Central memory CD8-positive, alpha-beta T cell (primary cell): Measurements from ENCODE around the gene CLASP2.
"Not testable (repeated sequence)": the region's sequence is repeated elsewhere in the genome, so short reads cannot be mapped to it uniquely, and the experiment has no call there.

Source experiments
- ATAC-seq: fragments of 150-1000 bp; cut with Tn5 transposase; replicated peaks from 2 replicates; pipeline ENCODE4 v1.10.0; 2022; ENCODE audit warnings: mild to moderate bottlenecking, moderate FRiP score, moderate number of reproducible peaks; ENCODE audit not compliant: poor library complexity, severe bottlenecking; ENCODE audit errors: extremely low read depth
- DNase-seq, 2 donors: peaks; one replicate each; pipeline ENCODE4 v3.0.0; 2021; ENCODE audit warnings: low spot score in 2 of 2
- H3K27ac Mint-ChIP-seq: one replicate; pipeline ENCODE4 v1.8.0; 2022; ENCODE audit warnings: low read depth, mild to moderate bottlenecking, moderate library complexity, mixed read lengths
- H3K27me3 Mint-ChIP-seq: one replicate; pipeline ENCODE4 v1.8.0; 2022; ENCODE audit warnings: mixed read lengths
- H3K36me3 Mint-ChIP-seq: one replicate; pipeline ENCODE4 v1.8.0; 2022; ENCODE audit warnings: mild to moderate bottlenecking, moderate library complexity, mixed read lengths; ENCODE audit not compliant: insufficient read depth
- H3K4me1 Mint-ChIP-seq: one replicate; pipeline ENCODE4 v1.8.0; 2022; ENCODE audit warnings: mixed read lengths
- H3K4me3 Mint-ChIP-seq: one replicate; pipeline ENCODE4 v1.8.0; 2022; ENCODE audit warnings: mild to moderate bottlenecking, moderate library complexity, mixed read lengths
- H3K9me3 Mint-ChIP-seq: one replicate; pipeline ENCODE4 v1.8.0; 2022; ENCODE audit warnings: mixed read lengths

Gene CLASP2

DNA sequence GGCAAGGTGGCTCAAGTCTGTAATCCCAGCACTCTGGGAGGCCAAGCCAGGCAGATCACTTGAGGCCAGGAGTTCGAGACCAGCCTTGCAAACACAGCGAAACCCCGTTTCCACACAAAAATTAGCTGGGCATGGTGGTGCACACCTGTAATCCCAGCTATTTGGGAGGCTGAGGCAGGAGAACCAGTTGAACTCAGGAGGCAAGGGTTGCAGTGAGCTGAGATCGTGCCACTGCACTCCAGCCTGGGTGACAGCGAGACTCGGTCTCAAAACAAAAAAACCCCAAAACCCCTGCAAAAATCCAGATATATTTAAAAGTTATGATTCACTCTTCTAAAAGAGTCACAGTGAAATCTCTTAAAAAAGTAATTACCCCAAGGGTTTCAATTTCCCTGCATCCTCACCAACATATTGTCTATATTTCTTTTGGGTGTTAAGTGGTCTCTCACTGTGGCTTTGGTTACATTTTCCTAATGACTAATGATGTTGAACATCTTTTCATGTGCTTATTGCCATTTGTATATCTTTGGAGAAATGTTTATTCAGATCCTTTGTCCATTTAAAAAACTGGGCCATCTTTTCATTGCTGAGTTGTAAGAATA is 204.7 kb downstream of the CLASP2 start:
- no peaks in the 10 kb centered on the region for H3K9me3 Mint-ChIP-seq
- H3K4me3 Mint-ChIP-seq = no peak overlapping the region
- no peak for ATAC-seq

DNA sequence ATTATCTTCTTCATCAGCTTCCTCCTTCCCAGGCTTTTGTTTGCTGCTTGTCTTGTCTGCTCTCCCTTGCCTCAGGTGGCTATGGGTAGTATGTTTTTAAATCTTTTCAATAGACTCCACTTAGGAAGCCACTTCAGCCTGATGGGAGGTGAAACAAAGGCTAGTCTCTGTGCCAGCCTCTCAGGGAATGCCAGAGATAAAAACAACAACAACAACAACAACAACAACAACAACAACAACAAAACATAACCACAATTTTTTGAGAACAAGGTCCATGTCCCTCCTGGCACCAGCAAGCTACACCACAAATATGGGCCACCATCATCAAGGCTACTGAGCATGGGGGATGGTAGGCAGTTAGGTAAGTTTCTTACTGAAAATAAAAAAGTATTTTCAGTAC is 213.0 kb downstream of the CLASP2 start:
- H3K9me3 Mint-ChIP-seq = no peaks in the 10 kb centered on the region
- no peak overlapping the region for H3K27ac Mint-ChIP-seq
- H3K4me1 Mint-ChIP-seq = no peaks in the 10 kb centered on the region
- no peaks in the 10 kb centered on the region for H3K27me3 Mint-ChIP-seq
- DNase-seq = no peak
- no peak for ATAC-seq
- no peak overlapping the region for H3K4me3 Mint-ChIP-seq
- peaks cover 14% of the 10 kb centered on the region for H3K36me3 Mint-ChIP-seq

More for the DNA sequence above, 204.7 kb downstream of the CLASP2 start:
- Mint-ChIP-seq H3K4me1 (no peaks in the 10 kb centered on the region), H3K27me3 (no peaks in the 10 kb centered on the region), H3K36me3 (peaks cover 18% of the 10 kb centered on the region), H3K27ac (no peak overlapping the region)
- DNase-seq = no peak

DNA sequence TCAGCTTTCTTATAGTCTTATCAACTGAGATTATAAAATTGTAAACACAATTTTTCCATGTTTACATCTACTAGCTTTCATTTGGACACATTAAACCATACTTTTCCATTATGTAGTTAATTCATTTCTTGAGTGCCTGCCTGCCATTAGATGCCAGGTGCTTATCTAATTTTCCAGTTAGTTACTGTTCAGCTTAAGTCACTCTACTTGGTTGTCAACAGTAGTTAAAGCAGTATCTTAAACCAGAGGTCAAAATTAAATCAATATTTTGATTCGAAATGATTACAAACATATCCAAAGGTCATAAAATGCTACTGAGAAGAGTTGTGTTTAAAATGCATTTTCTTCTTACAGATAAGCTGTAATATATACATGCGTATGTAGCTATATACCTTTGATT is 221.6 kb downstream of the CLASP2 start:
- H3K27ac Mint-ChIP-seq = no peak overlapping the region
- DNase-seq (no peak), ATAC-seq (no peak)
- H3K4me1 Mint-ChIP-seq = no peaks in the 10 kb centered on the region
- no peaks in the 10 kb centered on the region for H3K27me3 Mint-ChIP-seq
- no peak overlapping the region for H3K4me3 Mint-ChIP-seq
- peaks cover 6% of the 10 kb centered on the region for H3K36me3 Mint-ChIP-seq
- H3K9me3 Mint-ChIP-seq = no peaks in the 10 kb centered on the region

DNA sequence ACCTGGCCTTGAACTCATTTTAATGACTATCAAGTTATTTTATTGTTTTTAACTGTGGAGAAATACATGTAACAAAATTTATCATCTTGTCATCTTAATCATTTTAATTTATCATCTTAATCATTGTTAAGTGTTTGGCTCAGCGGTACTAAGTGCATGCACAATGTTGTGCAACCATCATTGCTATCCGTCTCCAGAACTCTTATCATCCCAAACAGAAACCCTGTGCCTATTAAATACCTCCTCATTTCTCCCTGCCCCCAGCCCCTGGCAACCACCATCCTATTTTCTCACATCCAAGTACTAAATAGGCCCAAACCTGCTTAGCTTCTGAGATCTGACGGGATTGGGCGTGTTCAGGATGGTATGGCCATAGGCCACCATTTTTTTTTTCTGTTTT is 226.3 kb downstream of the CLASP2 start:
- Mint-ChIP-seq H3K9me3 (no peaks in the 10 kb centered on the region), H3K36me3 (peaks cover 2% of the 10 kb centered on the region), H3K27me3 (no peaks in the 10 kb centered on the region), H3K4me1 (no peaks in the 10 kb centered on the region), H3K4me3 (no peak overlapping the region), H3K27ac (no peak overlapping the region)
- no peak for DNase-seq
- no peak for ATAC-seq

DNA sequence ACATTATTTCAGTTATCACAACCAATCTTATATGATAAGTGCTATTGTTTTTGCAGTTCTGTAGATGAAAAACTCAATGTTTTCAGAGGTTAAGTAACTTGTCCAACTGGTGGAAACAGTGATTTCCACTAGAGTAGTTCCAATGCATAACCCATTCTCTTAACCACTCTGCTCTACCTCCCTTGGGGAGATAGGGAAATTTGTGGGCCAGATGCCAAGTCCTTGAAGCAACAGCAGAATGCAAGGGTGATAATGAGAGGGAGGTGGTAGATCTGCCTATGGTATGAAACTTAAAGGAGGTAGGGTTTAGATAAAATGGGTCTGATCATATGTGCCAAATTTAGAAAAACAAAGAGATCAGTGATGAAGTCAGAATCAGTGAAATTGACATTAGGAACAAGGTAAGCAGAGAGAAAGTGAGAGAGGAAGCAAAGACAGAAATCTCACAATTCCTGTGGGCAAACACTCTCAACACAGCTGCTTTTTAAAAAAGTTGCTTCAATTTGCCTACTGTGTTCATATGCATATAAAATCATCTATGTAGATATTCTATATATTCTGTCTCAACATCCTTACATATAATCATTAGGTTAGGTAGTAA is 227.3 kb downstream of the CLASP2 start:
- Mint-ChIP-seq H3K9me3 (no peaks in the 10 kb centered on the region), H3K27me3 (no peaks in the 10 kb centered on the region), H3K4me3 (no peak overlapping the region), H3K27ac (peak overlapping the region; percentile 49), H3K4me1 (no peaks in the 10 kb centered on the region), H3K36me3 (peaks cover 2% of the 10 kb centered on the region)
- no peak for DNase-seq
- ATAC-seq = no peak

DNA sequence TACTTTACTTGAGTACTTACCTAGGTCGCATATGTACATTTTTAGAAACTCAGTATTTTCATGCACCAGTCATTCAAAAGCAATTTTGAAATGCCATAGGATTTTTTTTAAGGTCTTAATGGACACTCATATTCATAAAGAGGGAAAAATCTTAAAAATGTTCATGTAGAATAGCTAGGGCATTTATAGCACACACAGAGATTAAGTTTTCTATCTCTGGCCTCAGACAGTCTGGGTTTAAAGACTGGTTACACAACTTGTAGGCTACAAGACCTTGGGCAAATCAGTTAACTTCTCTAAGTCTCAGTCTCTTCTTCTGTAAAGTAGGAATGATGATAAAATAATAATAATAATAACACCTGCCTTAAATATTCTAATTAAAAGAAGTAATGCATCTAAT is 229.4 kb downstream of the CLASP2 start:
- ATAC-seq (no peak), DNase-seq (no peak)
- H3K4me1 Mint-ChIP-seq = no peaks in the 10 kb centered on the region
- H3K27me3 Mint-ChIP-seq = no peaks in the 10 kb centered on the region
- H3K9me3 Mint-ChIP-seq = no peaks in the 10 kb centered on the region
- H3K27ac Mint-ChIP-seq = no peak overlapping the region
- no peak overlapping the region for H3K4me3 Mint-ChIP-seq
- H3K36me3 Mint-ChIP-seq = no peaks in the 10 kb centered on the region

DNA sequence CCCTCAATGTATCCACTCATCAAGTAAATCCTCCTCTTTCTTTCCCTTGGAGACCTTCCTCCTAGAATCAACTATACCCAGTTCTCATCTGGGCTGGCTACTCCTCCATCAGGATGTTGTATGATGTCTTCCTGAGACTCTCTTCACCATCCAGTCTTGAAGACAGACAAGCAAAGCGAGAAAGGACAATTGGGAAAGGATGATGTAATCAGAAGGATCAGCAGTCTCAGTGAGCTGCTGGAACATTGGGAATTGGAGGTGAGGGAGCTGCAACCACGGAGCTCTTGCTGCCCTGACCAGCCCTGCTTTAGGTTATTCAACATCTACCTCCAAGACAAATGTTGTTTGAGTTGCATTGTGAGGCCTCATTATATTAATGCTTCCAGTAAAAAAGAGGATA is 229.8 kb downstream of the CLASP2 start:
- no peaks in the 10 kb centered on the region for H3K9me3 Mint-ChIP-seq
- H3K4me3 Mint-ChIP-seq = no peak overlapping the region
- ATAC-seq (no peak), DNase-seq (no peak)
- H3K36me3 Mint-ChIP-seq = no peaks in the 10 kb centered on the region
- no peaks in the 10 kb centered on the region for H3K4me1 Mint-ChIP-seq
- no peaks in the 10 kb centered on the region for H3K27me3 Mint-ChIP-seq
- H3K27ac Mint-ChIP-seq = no peak overlapping the region

DNA sequence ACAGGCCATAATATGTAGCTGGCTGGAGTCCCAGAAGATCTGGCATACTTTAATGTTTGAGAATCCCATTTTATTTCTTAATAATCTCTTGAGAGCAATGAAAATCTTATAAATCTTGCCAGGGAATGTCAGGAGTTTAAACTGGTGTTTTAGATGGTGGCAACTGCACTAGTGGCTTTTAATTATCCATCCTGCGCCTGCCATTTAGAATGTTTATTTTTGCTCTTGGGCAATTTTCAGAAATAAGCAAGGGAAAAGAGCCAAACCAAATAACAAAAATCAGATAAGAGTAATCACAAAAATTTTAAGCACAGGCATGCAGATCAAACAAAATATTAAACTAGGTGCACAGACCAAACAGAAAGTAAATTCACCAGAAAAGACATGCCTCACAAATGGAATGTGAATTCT is 235.9 kb downstream of the CLASP2 start:
- no peak for DNase-seq
- Mint-ChIP-seq H3K27ac (no peak overlapping the region), H3K9me3 (no peaks in the 10 kb centered on the region), H3K27me3 (no peaks in the 10 kb centered on the region), H3K4me1 (no peaks in the 10 kb centered on the region), H3K36me3 (no peaks in the 10 kb centered on the region), H3K4me3 (no peak overlapping the region)
- ATAC-seq = no peak

DNA sequence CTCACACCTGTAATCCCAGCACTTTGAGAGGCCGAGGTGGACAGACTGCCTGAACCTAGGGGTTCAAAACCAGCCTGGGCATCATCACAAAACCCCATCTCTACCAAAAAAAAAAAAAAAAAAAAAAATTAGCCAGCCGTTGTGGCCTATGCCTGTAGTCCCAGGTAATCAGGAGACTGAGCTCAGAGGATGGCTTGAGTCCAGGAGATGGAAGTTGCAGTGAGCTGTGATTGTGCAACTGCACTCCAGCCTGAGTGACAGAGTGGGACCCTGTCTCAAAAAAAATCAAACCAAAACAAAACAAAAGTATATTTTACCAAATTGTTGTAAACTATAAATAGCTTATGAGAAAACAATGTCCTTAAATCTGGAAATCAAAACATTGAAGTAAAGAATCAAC is 243.2 kb downstream of the CLASP2 start:
- no peak for ATAC-seq
- no peak overlapping the region for H3K4me3 Mint-ChIP-seq

DNA sequence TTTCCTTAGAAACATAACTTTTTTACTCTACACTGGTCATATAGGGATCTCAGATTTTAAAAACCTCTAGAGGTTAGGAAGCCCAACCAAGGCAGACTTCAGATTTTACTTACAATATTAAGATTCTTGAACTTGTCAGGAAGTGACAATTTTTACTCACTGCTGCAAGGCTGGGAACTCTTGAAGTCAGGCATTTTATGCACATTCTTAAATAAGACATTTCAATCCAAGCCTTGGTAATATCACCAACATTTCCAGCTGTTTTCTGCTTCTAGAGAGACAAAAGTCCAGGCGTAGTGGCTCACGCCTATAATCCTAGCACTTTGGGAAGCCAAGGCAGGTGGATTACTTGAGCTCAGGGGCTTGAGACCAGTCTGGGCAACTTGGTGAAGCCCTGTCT is 244.2 kb downstream of the CLASP2 start:
- H3K4me3 Mint-ChIP-seq = no peak overlapping the region
- H3K27me3 Mint-ChIP-seq = no peaks in the 10 kb centered on the region
- DNase-seq = no peak
- H3K9me3 Mint-ChIP-seq = no peaks in the 10 kb centered on the region
- H3K27ac Mint-ChIP-seq = no peak overlapping the region
- ATAC-seq = no peak
- H3K36me3 Mint-ChIP-seq = no peaks in the 10 kb centered on the region
- no peaks in the 10 kb centered on the region for H3K4me1 Mint-ChIP-seq

More for the DNA sequence above, 243.2 kb downstream of the CLASP2 start:
- Mint-ChIP-seq H3K9me3 (no peaks in the 10 kb centered on the region), H3K27me3 (no peaks in the 10 kb centered on the region), H3K27ac (no peak overlapping the region), H3K4me1 (no peaks in the 10 kb centered on the region), H3K36me3 (no peaks in the 10 kb centered on the region)
- DNase-seq = no peak

DNA sequence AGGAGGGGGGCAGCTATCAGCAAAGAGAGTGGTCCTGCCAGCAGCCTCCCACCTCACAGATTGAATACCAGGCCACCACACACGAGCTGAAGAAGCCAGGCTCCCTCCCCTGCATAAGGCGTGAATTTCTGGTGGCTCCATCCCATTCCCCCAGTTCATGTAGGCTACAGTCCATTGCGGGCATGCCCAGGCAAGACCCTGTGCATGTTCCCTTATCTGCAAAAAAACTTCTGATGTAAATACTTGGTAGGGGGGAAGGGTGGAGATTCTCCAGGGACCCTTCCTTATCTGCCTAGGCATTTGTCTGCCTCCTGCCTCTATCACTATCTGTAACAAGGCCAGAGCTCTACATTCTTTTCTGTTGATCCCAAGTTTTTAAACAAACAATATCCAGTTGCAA is 250.3 kb downstream of the CLASP2 start:
- Mint-ChIP-seq H3K4me3 (no peak overlapping the region), H3K27me3 (no peaks in the 10 kb centered on the region), H3K4me1 (no peaks in the 10 kb centered on the region), H3K9me3 (no peaks in the 10 kb centered on the region), H3K27ac (no peak overlapping the region), H3K36me3 (peaks cover 1% of the 10 kb centered on the region)
- ATAC-seq = no peak
- no peak for DNase-seq

DNA sequence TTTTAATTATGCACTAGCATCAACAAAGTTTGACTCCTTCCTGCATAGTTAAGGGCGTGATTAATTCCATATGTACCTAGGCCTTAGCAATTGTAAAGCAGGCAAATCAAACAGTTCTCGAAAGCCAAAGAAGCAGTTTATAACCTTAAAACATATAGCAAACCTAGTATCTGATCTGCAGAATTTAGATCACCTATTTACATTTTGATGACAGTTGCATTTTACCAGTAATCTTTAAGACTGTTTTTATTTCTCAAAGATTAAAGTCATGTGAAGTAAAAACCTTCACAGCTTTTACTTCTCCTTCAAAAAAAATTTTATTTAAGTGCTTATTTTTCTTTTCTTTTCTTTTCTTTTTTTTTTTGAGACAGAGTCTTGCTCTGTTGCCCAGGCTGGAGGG is 257.0 kb downstream of the CLASP2 start:
- Mint-ChIP-seq H3K36me3 (no peaks in the 10 kb centered on the region), H3K4me3 (no peak overlapping the region), H3K27ac (no peak overlapping the region), H3K27me3 (no peaks in the 10 kb centered on the region), H3K9me3 (no peaks in the 10 kb centered on the region), H3K4me1 (no peaks in the 10 kb centered on the region)
- DNase-seq = no peak
- no peak for ATAC-seq

DNA sequence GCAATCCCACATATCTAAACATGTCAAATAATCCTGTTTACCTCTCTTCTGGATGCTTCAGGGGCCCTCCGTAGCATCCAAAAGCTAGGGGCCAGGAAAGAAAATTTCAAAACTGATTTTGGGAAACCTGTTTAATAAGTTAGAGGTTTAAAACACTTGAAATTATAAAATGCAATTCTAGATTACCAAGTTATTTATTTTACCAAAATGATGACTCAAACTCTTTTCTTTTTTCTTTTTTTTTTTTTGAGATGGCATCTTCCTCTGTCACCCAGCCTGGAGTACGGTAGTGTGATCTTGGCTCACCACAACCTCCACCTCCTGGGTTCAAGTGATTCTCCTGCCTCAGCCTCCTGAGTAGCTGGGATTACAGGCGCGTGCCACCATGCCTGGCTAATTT is 258.5 kb downstream of the CLASP2 start:
- H3K9me3 Mint-ChIP-seq, H3K36me3 Mint-ChIP-seq, H3K27ac Mint-ChIP-seq, H3K4me3 Mint-ChIP-seq, H3K27me3 Mint-ChIP-seq, ATAC-seq, DNase-seq, H3K4me1 Mint-ChIP-seq: not testable (repeated sequence)
